GM18907 (cell line): ENCODE data around the gene TFAP2E.

ENCODE experiments used
- ATAC-seq: cut with Tn5 transposase; IDR thresholded peaks from one replicate; pipeline ENCODE4 v1.9.1; 2021; ENCODE audit warnings: mild to moderate bottlenecking, moderate library complexity; ENCODE audit not compliant: unreplicated experiment

The TFAP2E gene

DNA sequence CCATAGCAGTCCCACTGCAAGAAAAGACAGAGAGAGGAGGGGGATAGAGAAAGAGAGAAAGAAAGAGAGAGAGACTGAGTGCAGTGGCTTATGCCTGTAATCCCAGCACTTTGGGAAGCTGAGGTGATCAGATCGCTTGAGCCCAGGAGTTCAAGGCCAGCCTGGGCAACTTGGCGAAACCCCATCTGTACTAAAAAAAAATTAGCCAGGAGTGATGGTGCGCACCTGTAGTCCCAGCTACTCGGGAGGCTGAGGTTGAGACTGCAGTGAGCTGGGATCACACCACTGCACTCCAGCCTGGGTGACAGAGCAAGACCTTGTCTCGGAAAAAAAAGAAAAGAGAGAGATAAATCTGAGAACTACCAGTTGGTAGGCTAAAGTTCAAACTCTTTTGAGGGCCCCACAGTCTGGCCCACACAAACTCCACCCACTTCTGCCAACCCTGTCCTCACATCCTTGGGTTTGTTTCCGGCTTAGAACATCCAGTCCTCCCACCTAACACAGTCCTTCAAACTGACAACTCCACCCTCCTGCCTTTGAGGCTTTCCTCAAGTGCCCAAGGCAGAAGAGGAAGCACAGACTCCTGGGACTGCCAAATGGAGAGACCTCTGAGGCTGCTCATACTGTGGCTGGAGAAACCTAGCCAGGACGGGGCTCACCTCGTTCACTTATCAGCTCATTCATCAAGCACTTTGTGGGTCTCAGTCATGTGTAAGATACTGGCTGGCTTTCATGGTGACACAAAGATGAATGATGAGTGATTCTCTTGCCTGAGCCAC, 20.1 kb downstream of the TFAP2E start:
- no peak for ATAC-seq

DNA sequence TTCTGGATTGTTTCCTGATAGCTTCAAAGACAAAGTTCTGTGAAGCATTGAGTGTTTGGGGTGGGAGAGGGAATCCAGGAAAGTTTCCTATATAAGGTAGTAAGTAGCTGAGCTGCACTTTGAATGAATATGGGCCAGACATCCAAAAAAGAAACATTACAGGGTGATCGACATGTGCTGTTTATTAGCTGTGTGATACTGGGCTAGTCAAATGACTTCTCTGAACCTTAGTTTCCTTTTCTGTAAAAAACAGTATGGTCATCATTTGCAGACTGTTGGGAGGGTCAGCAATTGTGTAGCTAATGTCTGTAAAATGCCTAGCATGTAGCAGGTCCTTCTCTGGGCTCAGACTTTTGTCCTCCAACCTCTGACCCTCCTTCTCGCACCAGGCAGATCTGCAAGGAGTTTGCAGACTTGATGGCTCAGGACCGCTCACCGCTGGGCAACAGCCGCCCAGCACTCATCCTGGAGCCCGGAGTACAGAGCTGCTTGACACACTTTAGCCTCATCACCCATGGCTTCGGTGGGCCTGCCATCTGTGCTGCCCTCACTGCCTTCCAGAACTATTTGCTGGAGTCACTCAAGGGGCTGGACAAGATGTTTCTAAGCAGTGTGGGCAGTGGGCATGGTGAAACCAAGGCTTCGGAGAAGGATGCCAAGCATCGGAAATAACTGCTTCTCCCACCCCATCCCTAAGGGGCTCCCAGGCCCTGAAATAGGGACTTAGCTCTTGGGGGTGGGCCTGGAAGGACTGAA, 21.1 kb downstream of the TFAP2E start:
- ATAC-seq, result no peak

DNA sequence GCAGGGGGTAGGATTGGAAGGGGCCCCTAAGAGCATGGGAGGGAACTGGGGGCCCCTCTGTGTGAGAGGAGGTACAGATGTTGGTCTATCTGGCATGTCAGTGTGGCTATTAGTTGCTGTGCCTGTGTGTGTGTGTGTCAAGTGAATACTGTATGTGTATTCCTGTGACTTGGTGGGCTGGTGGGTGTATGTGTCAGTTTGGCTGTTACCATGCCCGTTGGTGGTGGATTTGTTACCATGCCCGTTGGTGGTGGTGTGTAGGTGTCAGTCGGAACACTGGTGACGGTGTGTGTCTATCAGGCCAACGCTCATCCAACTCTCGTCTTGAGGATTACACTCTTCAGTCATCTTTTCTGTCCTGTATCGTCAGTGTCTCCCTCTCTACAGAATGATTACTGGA, 22.6 kb downstream of the TFAP2E start:
- no peak for ATAC-seq

DNA sequence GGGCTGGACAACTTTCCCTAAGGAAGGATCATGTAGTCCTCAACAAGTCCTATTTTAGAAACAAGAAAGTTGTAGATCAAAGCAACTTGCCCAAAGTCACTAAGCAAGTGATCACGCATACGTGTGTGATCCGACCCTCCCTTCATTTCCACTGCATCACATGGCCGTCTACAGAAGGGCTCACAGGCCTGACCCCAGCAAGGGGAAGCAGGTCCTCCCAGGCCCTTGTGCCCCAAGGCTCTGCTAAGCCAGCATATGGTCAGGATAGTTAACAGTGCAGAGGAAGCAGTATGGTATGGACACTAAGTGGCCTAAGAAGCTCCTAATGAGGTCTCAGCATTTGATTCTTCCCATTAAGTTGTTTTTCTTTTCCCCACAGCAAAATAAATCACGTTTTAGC, 24.8 kb downstream of the TFAP2E start:
- ATAC-seq, result no peak

DNA sequence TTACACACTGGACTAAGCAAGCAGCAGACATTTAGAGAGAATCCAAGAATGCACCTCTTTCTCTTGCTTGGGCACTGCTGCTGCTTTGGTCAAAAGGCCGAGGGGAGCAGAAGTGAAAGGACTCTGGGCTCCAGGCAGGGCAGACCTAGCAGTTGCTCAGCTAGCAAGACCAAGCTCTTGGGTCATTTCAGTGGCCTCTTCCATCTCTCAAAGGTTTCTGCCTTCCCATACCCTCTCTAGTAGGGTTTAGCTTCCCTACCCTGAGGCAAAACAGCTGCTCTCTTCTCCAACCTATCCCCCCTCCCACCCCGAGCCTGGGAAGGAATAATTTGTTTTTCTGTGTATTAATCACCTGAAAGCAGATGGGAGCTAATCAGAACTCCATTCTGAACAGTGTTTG, 25.8 kb downstream of the TFAP2E start:
- no peak for ATAC-seq

DNA sequence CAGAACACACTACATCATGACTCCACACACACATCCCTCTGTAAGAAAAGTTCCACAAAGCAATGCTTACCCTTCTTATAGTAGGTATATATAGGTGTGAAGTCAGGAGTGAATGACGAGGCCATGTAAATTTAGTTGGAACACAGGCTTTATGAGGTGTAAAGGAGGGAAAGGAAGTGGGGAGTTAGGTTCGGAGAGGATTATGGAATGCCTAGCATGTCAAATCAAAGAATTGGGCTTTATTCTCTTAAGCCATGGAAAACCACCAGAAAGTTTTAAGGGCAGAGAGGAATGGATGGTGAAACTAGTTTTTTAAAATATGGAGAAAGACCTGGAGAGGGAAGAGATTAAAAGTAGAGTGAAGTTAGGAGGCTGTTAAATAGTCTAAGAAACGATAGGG, 26.3 kb downstream of the TFAP2E start:
- ATAC-seq, result no peak

DNA sequence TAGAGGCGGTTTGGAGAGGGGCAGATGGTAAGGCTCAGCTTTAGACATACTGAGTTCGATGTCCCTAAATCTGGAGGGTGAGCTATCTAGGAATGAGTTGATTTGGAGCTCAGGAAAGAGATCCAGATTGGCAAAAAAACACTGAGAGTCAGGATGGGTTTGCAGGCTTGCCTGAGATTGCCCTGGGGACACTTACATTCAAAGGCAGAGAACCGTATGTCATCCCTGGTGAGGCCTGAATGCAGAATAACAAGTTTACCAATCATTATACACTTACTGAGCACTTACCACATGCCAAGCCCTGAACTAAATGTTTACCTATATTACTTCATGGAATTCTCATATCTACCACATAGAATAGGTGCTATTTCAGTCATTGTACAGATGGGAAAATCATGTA, 27.5 kb downstream of the TFAP2E start:
- ATAC-seq, result no peak

DNA sequence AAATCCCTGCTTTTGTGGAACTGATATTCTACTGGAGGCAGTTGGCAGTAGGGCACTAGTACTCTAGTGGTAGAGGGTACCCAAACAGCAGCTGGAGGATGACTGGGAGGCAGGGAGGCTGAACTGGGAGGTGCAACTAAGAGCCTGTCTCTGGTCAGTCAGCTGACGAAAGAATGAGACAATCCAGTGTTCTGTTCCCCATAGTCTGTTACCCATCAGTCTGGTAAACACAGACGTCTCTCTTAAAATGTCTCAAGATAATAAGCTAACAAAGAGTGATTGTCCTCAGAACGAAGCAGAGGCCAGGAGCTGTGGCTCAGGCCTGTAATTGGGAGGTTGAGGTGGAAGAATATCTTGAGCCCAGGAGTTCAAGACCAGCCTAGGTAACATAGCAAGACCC, 30.4 kb downstream of the TFAP2E start:
- no peak for ATAC-seq

DNA sequence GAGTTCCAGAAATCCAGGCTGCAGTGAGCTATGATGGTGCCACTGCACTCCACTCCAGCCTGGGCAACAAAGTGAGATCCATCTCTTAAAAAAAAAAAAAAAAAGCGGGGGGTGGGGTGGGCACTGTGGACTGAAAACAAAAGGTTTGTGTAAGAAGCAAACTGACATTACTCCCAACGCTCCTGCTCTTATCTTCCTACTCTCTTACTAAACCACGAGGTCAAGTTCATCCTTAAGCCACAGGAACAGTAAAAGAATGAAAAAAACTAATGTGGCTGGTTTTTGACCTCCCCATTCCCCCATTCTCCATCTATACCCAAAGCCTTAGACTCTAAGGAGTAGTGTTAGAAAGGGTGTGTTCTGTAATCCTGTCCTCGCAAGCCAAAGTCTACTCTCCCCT, 30.8 kb downstream of the TFAP2E start:
- ATAC-seq, result no peak

DNA sequence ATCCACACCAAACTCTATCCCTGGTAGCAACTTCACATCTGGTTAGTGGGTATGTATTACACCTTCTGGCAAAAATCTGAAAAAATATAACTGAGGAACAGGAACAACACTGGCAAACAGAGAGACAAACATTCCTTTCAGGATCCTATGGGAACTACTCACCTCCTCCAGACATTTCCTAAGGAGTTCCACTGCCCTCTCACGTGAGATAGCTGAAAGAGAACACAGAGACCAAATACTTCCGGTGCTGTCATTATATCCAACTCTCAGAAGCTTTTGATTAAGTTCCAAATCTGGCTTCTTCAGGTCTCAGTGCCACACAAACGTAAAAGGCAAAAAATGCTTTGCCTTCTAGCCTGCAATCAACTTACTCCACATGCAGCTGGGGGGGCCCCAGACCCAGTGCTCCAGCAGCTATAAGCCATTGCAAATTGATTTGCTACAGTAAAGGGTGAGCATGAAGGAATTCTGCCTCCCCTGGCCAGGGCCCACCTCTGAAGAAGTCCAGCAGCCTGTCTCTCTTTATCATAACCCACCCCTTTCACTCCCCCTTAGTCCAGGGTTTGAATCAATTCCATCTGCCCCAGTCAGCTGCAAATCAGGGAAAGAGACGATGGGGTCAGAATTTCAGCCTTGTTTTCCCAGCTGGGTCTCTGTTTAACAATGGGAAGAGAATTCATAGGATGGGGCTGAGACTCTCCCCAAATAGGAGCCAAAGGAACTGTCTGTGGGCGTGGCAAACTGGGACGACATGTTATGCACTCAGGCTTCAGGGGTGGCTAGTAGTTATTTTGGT, 32.2 kb downstream of the TFAP2E start:
- no peak for ATAC-seq

DNA sequence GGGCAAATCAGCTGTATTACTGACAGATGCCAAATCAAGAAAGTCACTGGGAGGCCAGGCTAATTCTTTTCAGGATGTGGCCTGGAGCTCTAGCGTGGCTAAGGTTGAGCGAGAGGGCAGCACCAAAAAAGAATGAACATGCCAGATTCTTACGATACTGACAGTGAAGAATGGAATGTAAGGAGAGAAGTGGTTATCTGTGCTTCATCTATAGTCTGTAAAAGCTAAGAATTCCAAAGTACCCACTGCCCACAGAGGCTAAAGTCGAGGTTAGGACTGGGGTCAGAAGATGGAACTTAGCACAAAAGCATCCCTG, 32.7 kb downstream of the TFAP2E start:
- ATAC-seq, result no peak

DNA sequence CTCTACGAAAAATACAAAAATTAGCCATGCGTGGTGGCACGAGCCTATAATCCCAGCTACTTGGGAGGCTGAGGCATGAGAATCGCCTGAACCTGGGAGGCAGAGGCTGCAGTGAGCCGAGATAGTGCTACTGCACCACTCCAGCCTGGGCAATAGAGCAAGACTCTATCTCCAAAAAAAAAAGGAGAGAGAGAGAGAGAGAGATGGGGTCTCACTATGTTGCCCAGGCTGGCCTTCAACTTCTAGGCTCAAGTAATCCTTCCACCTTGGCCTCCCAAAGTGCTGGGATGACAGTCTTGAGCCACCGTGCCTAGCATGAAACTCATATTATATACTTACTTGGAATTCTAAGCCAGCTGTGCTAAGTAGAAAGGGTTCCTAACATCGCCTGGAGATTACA, 38.5 kb downstream of the TFAP2E start:
- no peak for ATAC-seq

DNA sequence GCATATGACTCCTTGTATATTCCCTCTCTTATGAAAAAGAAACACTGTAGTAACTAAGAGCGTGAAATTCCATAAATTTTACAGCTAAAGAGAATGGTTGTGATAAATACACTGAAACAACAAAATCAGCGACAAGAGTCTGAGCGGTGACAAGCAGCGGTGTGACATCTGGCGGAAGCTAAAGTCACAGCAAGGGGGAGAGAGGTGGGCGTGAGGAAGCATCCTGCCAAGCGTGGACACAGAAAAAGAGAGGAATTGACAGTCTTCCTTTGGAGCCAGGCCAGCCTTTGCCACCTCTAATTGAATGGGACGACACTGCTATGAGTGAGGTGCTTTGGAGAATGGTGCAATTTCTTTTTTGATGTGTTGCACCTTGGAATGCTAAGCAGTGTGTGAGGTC, 42.3 kb downstream of the TFAP2E start:
- ATAC-seq, result no peak

DNA sequence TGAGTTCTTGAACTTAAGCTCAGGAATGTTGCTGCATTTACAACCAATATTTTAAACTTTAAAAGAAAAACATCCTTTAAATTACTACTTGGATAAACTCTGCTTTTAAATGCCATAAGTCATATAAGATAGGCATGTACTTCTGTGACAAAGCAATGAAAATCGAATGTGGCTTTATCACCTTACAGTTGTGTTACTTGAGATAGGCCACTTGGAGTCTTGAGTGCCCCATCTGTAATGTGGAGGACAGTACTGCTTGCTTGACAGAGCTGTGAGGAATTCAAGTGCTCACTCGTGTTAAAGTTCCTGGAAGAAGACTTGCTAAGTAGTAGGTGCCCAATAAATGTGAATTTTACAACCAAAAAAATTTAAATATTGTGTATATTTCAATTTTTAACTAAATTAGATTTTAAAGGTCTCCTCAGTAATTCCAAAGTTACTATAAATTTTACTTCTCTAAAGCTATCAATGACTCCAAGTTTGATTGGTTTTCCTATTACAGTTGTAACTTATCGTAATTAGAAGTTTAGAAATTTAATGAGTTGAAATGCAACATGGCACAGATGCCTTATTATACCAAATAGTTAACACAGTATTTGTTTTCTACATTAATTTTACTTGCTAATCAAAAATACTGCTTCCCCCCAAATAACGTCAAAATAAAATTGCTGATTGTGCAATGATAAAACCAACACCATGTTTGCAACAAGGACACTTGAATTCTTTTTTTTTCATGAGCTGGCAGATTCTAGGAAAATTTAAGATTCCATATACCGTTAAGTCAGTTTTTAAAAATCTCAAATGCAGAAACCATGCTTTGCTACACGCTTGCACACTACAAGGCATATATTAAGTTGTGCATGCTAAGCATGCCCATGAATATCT, 46.4 kb downstream of the TFAP2E start:
- ATAC-seq, result no peak

DNA sequence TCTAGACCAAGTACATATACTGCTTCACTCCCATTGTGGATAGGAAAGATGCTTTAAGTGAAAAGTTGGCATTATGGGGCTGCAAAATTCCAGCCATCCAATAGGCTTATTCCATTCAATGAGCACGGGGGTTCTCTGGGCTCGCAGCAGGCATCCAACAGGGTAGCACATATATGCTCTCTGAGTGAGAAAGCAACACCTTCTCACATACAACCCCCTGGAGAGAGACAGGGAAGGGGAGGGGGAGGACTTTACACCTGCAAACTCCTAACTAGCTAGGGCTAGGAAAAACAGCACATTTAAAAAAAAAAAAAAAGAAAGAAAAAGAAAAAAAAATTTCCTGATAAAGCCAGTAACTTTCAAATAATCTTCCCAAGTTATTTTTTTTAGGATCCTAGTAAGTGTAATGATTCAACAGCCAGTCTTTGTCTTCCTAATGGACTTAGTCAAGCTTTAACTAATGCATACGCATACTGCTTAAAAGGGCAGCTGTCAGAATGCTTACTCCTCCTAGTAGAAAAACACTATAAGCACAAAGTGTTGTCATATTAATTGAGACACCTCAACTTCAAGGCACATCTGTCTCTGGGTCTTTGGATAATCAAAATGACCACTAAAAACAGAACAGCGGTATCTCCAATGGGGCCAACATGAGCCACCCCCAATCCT, 49.5 kb downstream of the TFAP2E start:
- no peak for ATAC-seq

DNA sequence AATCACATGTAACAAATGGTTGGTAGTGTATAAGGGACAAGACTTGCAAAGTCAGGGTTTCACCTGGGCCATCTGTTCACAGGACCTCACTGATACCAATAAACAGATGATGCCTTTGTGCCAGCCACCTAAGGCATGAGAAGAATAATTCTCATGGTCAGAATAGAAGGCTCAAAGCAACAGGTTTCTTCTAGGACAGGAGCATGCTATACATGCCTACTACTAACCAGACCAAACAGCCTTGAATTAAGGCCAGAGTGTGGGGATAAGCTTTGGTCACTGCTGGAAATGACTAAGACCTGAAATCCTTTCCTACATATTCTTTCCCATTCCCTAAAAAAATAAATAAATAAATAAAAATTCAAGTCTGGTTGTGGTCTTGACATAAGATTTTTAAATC, 50.7 kb downstream of the TFAP2E start:
- no peak for ATAC-seq

DNA sequence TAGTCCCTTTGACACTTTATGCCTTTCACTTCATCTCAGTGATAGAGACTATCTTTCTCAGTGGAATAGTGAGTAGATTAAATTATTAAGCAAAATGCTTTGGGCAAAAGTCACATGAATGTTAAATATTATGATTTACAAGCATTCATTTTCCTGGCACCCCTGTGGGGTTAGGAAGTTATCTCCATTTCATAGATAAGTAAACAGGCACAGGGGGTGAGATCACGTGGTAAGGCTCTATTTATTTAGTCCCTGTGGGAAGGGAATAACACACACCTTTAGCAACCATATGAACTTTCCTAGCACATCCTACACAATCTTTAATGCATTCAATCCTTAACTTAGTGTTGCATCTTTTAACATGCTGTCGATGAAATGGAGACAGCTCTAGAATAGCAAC, 55.9 kb downstream of the TFAP2E start:
- ATAC-seq, result no peak

DNA sequence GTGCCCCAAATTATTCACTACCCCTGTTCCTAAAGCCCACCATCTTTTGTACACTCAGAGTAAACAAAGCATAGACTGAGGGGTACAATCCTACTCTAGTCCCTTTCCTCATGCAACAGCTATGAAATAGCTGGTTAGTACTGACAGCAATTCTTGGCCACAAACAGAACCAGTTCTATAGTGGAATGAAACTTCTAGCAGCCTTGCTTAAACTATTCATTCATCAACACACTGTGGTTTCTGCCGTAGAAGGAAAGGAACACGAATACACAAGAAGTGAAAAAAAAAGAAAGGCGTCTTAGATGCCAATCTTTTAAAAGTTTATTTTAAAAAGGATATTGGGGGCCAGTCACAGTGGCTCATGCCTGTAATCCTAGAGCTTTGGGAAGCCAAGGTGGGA, 58.3 kb downstream of the TFAP2E start:
- ATAC-seq, result no peak

DNA sequence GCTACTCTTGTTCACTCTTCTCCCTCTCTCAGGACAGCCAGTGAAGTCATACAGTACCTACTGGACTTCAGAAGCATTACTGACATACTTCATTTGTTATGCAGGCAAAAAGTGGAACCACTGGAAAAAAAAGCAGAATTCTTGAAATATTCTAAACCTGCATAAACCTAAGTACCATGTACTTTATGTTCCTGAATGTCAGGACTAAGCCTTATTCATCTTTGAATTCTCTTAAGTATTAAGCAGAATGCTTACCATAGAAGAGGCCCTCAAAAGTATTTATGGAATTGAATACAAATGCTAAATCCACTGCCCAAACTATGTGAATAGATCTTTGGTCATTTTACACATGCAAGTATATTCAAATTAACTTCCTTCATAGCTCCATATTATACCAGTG, 60.4 kb downstream of the TFAP2E start:
- ATAC-seq, result no peak

DNA sequence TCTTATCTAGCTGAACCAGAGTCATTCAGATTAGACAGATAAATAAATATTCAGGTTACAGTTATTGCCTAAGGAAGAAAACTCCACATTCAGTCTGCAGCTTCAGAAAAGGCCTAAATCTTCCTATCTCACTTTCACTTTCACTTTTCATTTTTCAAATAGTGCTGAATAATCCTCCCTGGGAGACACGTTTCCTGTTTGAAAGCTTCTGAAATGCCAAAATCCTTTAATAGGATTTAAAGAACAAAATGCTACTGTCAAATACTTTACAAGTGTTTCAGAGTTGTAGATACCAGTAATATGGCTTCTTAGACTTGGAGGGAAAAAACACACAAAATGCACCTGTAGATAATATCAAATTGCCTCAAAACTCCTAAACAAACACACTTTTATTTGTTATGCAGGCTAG, 64.3 kb downstream of the TFAP2E start:
- no peak for ATAC-seq
